PC-3 (cell line): ENCODE data around the gene CCR1. TPM values are rescaled to one million over a fixed set of nuclear protein-coding genes. Genes with fewer than 3 reads are reported as not detected.

Experiments used
- ATAC-seq: fragments of 200-7000 bp; cut with Tn5 transposase; 2 replicates; pipeline ENCODE4 v1.9.1; 2020; ENCODE audit warnings: mild to moderate bottlenecking, moderate library complexity
- BruUV-seq: library from RNA; stranded (reverse); fragments of 400-500 nt; replicated peaks from 2 replicates; lab custom pipeline; 2021; lab: Mats Ljungman, UMichigan
- CTCF ChIA-PET: fragments of 300-600 bp; sonication (Branson Sonifier 250); formaldehyde crosslinking; loops from one replicate; lab custom pipeline; 2022; ENCODE audit warnings: antibody characterized with exemption; lab: Charles Lee
- POLR2A ChIA-PET: fragments of 300-600 bp; sonication (Branson Sonifier 250); formaldehyde crosslinking; loops from one replicate; lab custom pipeline; 2022; ENCODE audit warnings: antibody characterized with exemption; ENCODE audit not compliant: unreplicated experiment; lab: Charles Lee
- DNase-seq: peaks from one replicate; pipeline ENCODE4 v3.0.0-alpha.2; 2015
- H2AFZ ChIP-seq: fragments of 300-600 bp; sonication (generic); 2 replicates; pipeline ENCODE4 v1.6.0; 2016; ENCODE audit warnings: antibody characterized with exemption, low read length
- H3F3A ChIP-seq: fragments of 300-600 bp; sonication (generic); one replicate; pipeline ENCODE4 v1.6.0; 2017; ENCODE audit warnings: antibody characterized with exemption, low read length, control low read depth, mild to moderate bottlenecking; ENCODE audit not compliant: unreplicated experiment
- H3K27ac ChIP-seq: fragments of 300-600 bp; sonication (generic); 2 replicates; pipeline ENCODE4 v1.5.1; 2016; ENCODE audit warnings: mild to moderate bottlenecking, low read length
- H3K27me3 ChIP-seq: fragments of 300-600 bp; sonication (generic); 2 replicates; pipeline ENCODE4 v1.6.1; 2016; ENCODE audit warnings: low read length, mixed read lengths
- H3K36me3 ChIP-seq: fragments of 300-600 bp; sonication (generic); 2 replicates; pipeline ENCODE4 v1.6.1; 2016; ENCODE audit warnings: low read depth, mixed run types, low read length, mixed read lengths
- H3K4me1 ChIP-seq: fragments of 300-600 bp; sonication (generic); 2 replicates; pipeline ENCODE4 v1.5.1; 2016; ENCODE audit warnings: low read length; ENCODE audit not compliant: insufficient read depth
- H3K4me2 ChIP-seq: fragments of 300-600 bp; sonication (generic); 2 replicates; pipeline ENCODE4 v1.6.0; 2016; ENCODE audit warnings: low read length
- H3K4me3 ChIP-seq: fragments of 300-600 bp; sonication (generic); 2 replicates; pipeline ENCODE4 v1.5.1; 2016; ENCODE audit warnings: mild to moderate bottlenecking, low read length, mixed read lengths
- H3K79me2 ChIP-seq: fragments of 300-600 bp; sonication (generic); 2 replicates; pipeline ENCODE4 v1.6.1; 2017; ENCODE audit warnings: low read length, mixed read lengths
- H3K9ac ChIP-seq: fragments of 300-600 bp; sonication (generic); 2 replicates; pipeline ENCODE4 v1.6.0; 2016; ENCODE audit warnings: mild to moderate bottlenecking, low read length
- H3K9me2 ChIP-seq: fragments of 300-600 bp; sonication (generic); replicated peaks from 2 replicates; pipeline ENCODE4 v1.6.1; 2016; ENCODE audit warnings: mixed run types, low read length, mixed read lengths
- H3K9me3 ChIP-seq: fragments of 300-600 bp; sonication (generic); 2 replicates; pipeline ENCODE4 v1.6.1; 2016; ENCODE audit warnings: low read length, mixed read lengths
- H4K20me1 ChIP-seq: fragments of 300-600 bp; sonication (generic); 2 replicates; pipeline ENCODE4 v1.6.1; 2016; ENCODE audit warnings: low read length, mixed read lengths
- EZH2 ChIP-seq: fragments of 300-600 bp; sonication (generic); IDR thresholded peaks from one replicate; pipeline ENCODE4 v1.6.1; 2017; ENCODE audit warnings: antibody characterized with exemption, mild to moderate bottlenecking, low read length; ENCODE audit not compliant: unreplicated experiment
- EZH2phosphoT487 ChIP-seq: fragments of 300-600 bp; sonication (generic); IDR thresholded peaks from 2 replicates; pipeline ENCODE4 v1.6.1; 2018; ENCODE audit warnings: mild to moderate bottlenecking, antibody characterized with exemption, low read length, borderline replicate concordance
- intact Hi-C: fragments of 100-400 bp; cut with micrococcal nuclease; formaldehyde crosslinking; loops from 2 replicates; pipeline ENCODE4 v1.9.0; 2023
- total RNA-seq: library from RNA; depleted of rRNA; stranded (reverse); fragments of >200 nt; gene quantifications from 2 replicates; pipeline ENCODE4 v1.2.3, GENCODE V29; 2014
- TF ChIP-seq, protein P1 (sequence below): fragments of 300-600 bp; sonication (generic); conservative IDR thresholded peaks from 2 replicates; pipeline ENCODE4 v1.5.1; 2017; ENCODE audit warnings: antibody characterized with exemption, low read depth, mild to moderate bottlenecking, low read length

CCR1 gene
- total RNA-seq, 1 experiment from 2014 or later, result 0.15 TPM

- ChIA-PET CTCF (no interaction called here), POLR2A (no interaction called here)
- no peaks in the 10 kb centered on the region for H4K20me1 ChIP-seq
- H2AFZ ChIP-seq, result no peak overlapping the region
- no peaks in the 10 kb centered on the region for H3K9me3 ChIP-seq
- H3K27ac ChIP-seq, result no peak overlapping the region
- intact Hi-C loops, result no loop called here
- no TSS peak for BruUV-seq
- no peak overlapping the region for H3K4me3 ChIP-seq
- no peaks in the 10 kb centered on the region for H3K27me3 ChIP-seq
- H3K9ac ChIP-seq, result no peak overlapping the region
- H3K79me2 ChIP-seq, result no peaks in the 10 kb centered on the region
- ATAC-seq (no peak), DNase-seq (no peak)
- TF ChIP-seq EZH2 (no peak), EZH2phosphoT487 (no peak)
- TF ChIP-seq, protein P1, sequence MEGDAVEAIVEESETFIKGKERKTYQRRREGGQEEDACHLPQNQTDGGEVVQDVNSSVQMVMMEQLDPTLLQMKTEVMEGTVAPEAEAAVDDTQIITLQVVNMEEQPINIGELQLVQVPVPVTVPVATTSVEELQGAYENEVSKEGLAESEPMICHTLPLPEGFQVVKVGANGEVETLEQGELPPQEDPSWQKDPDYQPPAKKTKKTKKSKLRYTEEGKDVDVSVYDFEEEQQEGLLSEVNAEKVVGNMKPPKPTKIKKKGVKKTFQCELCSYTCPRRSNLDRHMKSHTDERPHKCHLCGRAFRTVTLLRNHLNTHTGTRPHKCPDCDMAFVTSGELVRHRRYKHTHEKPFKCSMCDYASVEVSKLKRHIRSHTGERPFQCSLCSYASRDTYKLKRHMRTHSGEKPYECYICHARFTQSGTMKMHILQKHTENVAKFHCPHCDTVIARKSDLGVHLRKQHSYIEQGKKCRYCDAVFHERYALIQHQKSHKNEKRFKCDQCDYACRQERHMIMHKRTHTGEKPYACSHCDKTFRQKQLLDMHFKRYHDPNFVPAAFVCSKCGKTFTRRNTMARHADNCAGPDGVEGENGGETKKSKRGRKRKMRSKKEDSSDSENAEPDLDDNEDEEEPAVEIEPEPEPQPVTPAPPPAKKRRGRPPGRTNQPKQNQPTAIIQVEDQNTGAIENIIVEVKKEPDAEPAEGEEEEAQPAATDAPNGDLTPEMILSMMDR, result no peak
- H3F3A ChIP-seq, result no peaks in the 10 kb centered on the region
- no peaks in the 10 kb centered on the region for H3K36me3 ChIP-seq
- no peaks in the 10 kb centered on the region for H3K9me2 ChIP-seq
- no peak overlapping the region for H3K4me2 ChIP-seq
- peaks cover 5% of the 10 kb centered on the region; the same call in 1 of the 2 replicates for H3K4me1 ChIP-seq
Observed at GRCh38 chr3:46206282-46207015, 1.7 kb downstream of the CCR1 start.

DNA sequence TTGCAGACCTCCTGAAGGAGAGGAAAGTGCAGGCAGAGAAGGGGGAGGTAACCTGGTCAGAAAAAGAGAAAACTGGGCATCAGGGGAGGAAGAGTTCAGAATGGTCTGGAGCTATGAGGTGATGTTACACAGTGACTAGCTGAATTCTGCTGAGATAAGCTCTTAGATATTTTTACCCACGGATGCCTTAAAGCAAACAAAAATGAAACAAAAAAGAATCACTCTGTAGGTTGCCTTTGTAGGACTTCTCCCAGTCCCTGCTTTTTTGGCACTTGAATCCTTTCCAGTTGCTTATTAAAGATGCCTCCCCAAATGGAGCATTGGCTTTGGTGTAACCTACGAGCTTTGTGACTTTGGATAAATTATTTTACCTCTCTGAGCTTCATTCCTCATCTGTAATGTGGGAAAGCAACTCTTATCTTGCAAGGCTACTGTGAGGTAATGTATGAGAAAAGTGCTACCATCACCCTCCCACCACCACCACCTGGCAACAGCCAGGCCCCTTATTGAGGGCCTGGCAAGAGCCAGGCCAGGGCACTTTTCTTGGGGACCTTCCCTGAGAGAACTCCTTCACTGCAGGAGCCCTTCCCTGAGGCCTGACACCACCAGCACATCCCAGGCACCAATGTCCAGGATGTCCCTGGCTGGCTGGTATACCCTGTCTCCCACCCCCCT, 2.7 kb downstream of the CCR1 start:
- intact Hi-C loops, result no loop called here
- no peaks in the 10 kb centered on the region for H3K79me2 ChIP-seq

More for the DNA sequence above, 2.7 kb downstream of the CCR1 start:
- POLR2A ChIA-PET, result interaction anchor here (0.7 kb wide), 1 partner anchor 167 kb away, joined by 4 read pairs; no protein-coding TSS in a partner anchor
- Histone ChIP-seq H3K27ac (no peak overlapping the region), H3K4me1 (peaks cover 5% of the 10 kb centered on the region; the same call in 1 of the 2 replicates), H3K9me2 (no peaks in the 10 kb centered on the region), H3K4me3 (no peak overlapping the region), H3K4me2 (no peak overlapping the region), H3F3A (no peaks in the 10 kb centered on the region), H3K9ac (no peak overlapping the region), H3K36me3 (no peaks in the 10 kb centered on the region), H2AFZ (no peak overlapping the region), H4K20me1 (no peaks in the 10 kb centered on the region), H3K9me3 (no peaks in the 10 kb centered on the region), H3K27me3 (no peaks in the 10 kb centered on the region)
- DNase-seq (no peak), ATAC-seq (no peak)
- TF ChIP-seq, protein P1, result no peak
- no peak for TF ChIP-seq EZH2phosphoT487
- no peak for TF ChIP-seq EZH2
- CTCF ChIA-PET, result interaction anchor here (1.0 kb wide), 1 partner anchor 112 kb away, joined by 3 read pairs; no protein-coding TSS in a partner anchor
- no TSS peak for BruUV-seq
